SK-N-SH (cell line): ENCODE results near the gene GALNTL6. TPM values are rescaled to one million over a fixed set of nuclear protein-coding genes. Genes with fewer than 3 reads are reported as not detected.
A peak's percentile ranks its signal among the peaks of the same experiment; 100 is the strongest.

ENCODE experiments used
- CTCF ChIA-PET: fragments of 300-600, 350-600 bp; formaldehyde crosslinking; extraction: SDS; loops from one replicate; lab custom pipeline; 2021; lab: Yijun Ruan, JAX
- POLR2A ChIA-PET: fragments of 350-600 bp; sonication (Branson Sonifier 250); formaldehyde crosslinking; extraction: SDS; loops from one replicate; lab custom pipeline; 2020; ENCODE audit warnings: antibody characterized with exemption, inconsistent platforms; lab: Yijun Ruan, JAX
- DNase-seq: peaks from one replicate; pipeline ENCODE4 v3.0.0; 2012
- H2AFZ ChIP-seq: fragments of 200-600 bp; sonication (generic); 2 replicates; pipeline ENCODE4 v1.8.1; 2016; ENCODE audit warnings: antibody characterized with exemption, mild to moderate bottlenecking, low read depth
- H3F3A ChIP-seq: fragments of 200-600 bp; sonication (generic); replicated peaks from 2 replicates; pipeline ENCODE3; 2016; ENCODE audit warnings: antibody characterized with exemption, mild to moderate bottlenecking; ENCODE audit not compliant: insufficient read depth
- H3K27ac ChIP-seq, 2 experiments: fragments of 200-500 bp in 1 of 2; fragments of 200-600 bp in 1 of 2; sonication (Bioruptor generic) in 1 of 2; sonication (generic), shearing (Covaris generic) in 1 of 2; 2 replicates each; pipeline versions ENCODE4 v1.5.1 to v1.6.1; 2014 to 2016; ENCODE audit warnings: low read depth in 2 of 2, inconsistent platforms in 1 of 2, low read length in 1 of 2, mild to moderate bottlenecking in 1 of 2, mixed read lengths in 1 of 2
- H3K27me3 ChIP-seq: fragments of 200-600 bp; sonication (generic), shearing (Covaris generic); 2 replicates; pipeline ENCODE4 v1.6.1; 2016; ENCODE audit warnings: mixed run types; ENCODE audit not compliant: insufficient read depth
- H3K36me3 ChIP-seq, 2 experiments: fragments of 200-500 bp in 1 of 2; fragments of 200-600 bp in 1 of 2; sonication (Bioruptor generic) in 1 of 2; sonication (generic) in 1 of 2; replicated peaks in 1 of 2; 2 replicates each; pipeline versions ENCODE3 to v1.5.1; 2014 to 2016; ENCODE audit warnings: low read length in 1 of 2, mild to moderate bottlenecking in 1 of 2; ENCODE audit not compliant: insufficient read depth in 2 of 2, control insufficient read depth in 1 of 2
- H3K4me1 ChIP-seq, 2 experiments: fragments of 200-500 bp in 1 of 2; fragments of 200-600 bp in 1 of 2; sonication (Bioruptor generic) in 1 of 2; sonication (generic), shearing (Covaris generic) in 1 of 2; 2 replicates each; pipeline versions ENCODE4 v1.5.1 to v1.6.1; 2014 to 2016; ENCODE audit warnings: low read depth in 1 of 2, low read length in 1 of 2, mixed run types in 1 of 2; ENCODE audit not compliant: insufficient read depth in 2 of 2, control insufficient read depth in 1 of 2
- H3K4me2 ChIP-seq: fragments of 200-600 bp; sonication (generic), shearing (Covaris generic); 2 replicates; pipeline ENCODE4 v1.6.1; 2017; ENCODE audit warnings: mixed run types
- H3K4me3 ChIP-seq, 2 experiments: fragments of 200-500 bp in 1 of 2; fragments of 200-600 bp in 1 of 2; sonication (Bioruptor generic) in 1 of 2; sonication (generic), shearing (Covaris generic) in 1 of 2; 2 replicates each; pipeline versions ENCODE4 v1.5.1 to v1.8.1; 2014 to 2016; ENCODE audit warnings: low read depth in 2 of 2, inconsistent platforms in 1 of 2, low read length in 1 of 2, mild to moderate bottlenecking in 1 of 2, mixed read lengths in 1 of 2, moderate library complexity in 1 of 2
- H3K79me2 ChIP-seq: fragments of 200-600 bp; sonication (generic); 2 replicates; pipeline ENCODE4 v1.8.1; 2017; ENCODE audit warnings: mild to moderate bottlenecking; ENCODE audit not compliant: insufficient read depth
- H3K9ac ChIP-seq: fragments of 200-600 bp; sonication (generic); 2 replicates; pipeline ENCODE4 v1.6.1; 2017; ENCODE audit warnings: mixed run types
- H3K9me2 ChIP-seq: fragments of 200-600 bp; sonication (generic); 2 replicates; pipeline ENCODE4 v1.6.1; 2017; ENCODE audit warnings: mixed run types
- H3K9me3 ChIP-seq: fragments of 200-600 bp; sonication (generic); 2 replicates; pipeline ENCODE4 v1.6.1; 2017; ENCODE audit warnings: mixed run types, mild to moderate bottlenecking, moderate library complexity
- H4K20me1 ChIP-seq: fragments of 200-600 bp; sonication (generic); 2 replicates; pipeline ENCODE4 v1.6.1; 2017; ENCODE audit warnings: mild to moderate bottlenecking, mixed run types; ENCODE audit not compliant: insufficient read depth
- EP300 ChIP-seq, 2 experiments: IDR thresholded peaks; 2 replicates each; pipeline versions ENCODE4 v1.4.0 to v1.6.1; 2012; ENCODE audit warnings: borderline replicate concordance in 1 of 2, low read depth in 1 of 2, low read length in 1 of 2
- EZH2phosphoT487 ChIP-seq: fragments of 200-600 bp; sonication (generic); IDR thresholded peaks from 2 replicates; pipeline ENCODE4 v1.6.1; 2017; ENCODE audit warnings: low read depth, mixed run types, mild to moderate bottlenecking, antibody characterized with exemption, moderate library complexity, borderline replicate concordance
- FOSL2 ChIP-seq: IDR thresholded peaks from 2 replicates; pipeline ENCODE4 v1.4.0; 2012; ENCODE audit warnings: low read depth, mild to moderate bottlenecking, moderate library complexity, borderline replicate concordance
- FOXJ3 ChIP-seq: sonication (generic); formaldehyde crosslinking; IDR thresholded peaks from 2 replicates; pipeline ENCODE4 v1.5.1; 2020; ENCODE audit warnings: mild to moderate bottlenecking, missing genetic modification reagents
- GATA2 ChIP-seq: sonication (generic); formaldehyde crosslinking; IDR thresholded peaks from 2 replicates; pipeline ENCODE4 v1.5.0; 2020; ENCODE audit warnings: mild to moderate bottlenecking, missing genetic modification reagents
- JUND ChIP-seq: IDR thresholded peaks from 2 replicates; pipeline ENCODE4 v1.4.0; 2012
- MAX ChIP-seq: IDR thresholded peaks from 2 replicates; pipeline ENCODE4 v1.4.0; 2012; ENCODE audit warnings: low read depth
- MEF2A ChIP-seq: IDR thresholded peaks from 2 replicates; pipeline ENCODE4 v1.4.0; 2012; ENCODE audit warnings: low read depth, borderline replicate concordance
- MXI1 ChIP-seq: IDR thresholded peaks from 2 replicates; pipeline ENCODE4 v1.6.1; 2012; ENCODE audit warnings: mild to moderate bottlenecking, low read depth, low read length, improper control_type of control experiment
- PBX3 ChIP-seq: IDR thresholded peaks from 2 replicates; pipeline ENCODE4; 2012
- RAD21 ChIP-seq: IDR thresholded peaks from 2 replicates; pipeline ENCODE4 v1.6.1; 2012; ENCODE audit warnings: mild to moderate bottlenecking, low read length
- RCOR1 ChIP-seq: fragments of 150-350 bp; IDR thresholded peaks from 2 replicates; pipeline ENCODE4 v1.6.1; 2017; ENCODE audit warnings: antibody characterized with exemption, low read length
- RFX5 ChIP-seq: IDR thresholded peaks from 2 replicates; pipeline ENCODE4 v1.6.1; 2012; ENCODE audit warnings: mild to moderate bottlenecking, improper control_type of control experiment, low read length
- RXRA ChIP-seq: IDR thresholded peaks from 2 replicates; pipeline ENCODE4 v1.4.0; 2012; ENCODE audit warnings: low read depth, mild to moderate bottlenecking, borderline replicate concordance
- TAF1 ChIP-seq: IDR thresholded peaks from 2 replicates; pipeline ENCODE4 v1.6.1; 2012; ENCODE audit warnings: low read depth, mild to moderate bottlenecking, low read length, moderate library complexity, borderline replicate concordance
- TCF12 ChIP-seq: IDR thresholded peaks from 2 replicates; pipeline ENCODE4 v1.4.0; 2012
- YY1 ChIP-seq: IDR thresholded peaks from 2 replicates; pipeline ENCODE4 v1.4.0; 2012; ENCODE audit warnings: low read depth, mild to moderate bottlenecking
- WGBS: methylation state at CpG from one replicate; pipeline ENCODE4 v1.1.6; 2017; ENCODE audit warnings: low lambda C conversion rate; 5-methylcytosine and 5-hydroxymethylcytosine counted together
- polyA plus RNA-seq, 3 experiments: library from polyadenylated mRNA; depleted of rRNA; stranded (reverse); fragments of >200 nt; gene quantifications; 2 replicates each; pipeline ENCODE4 v1.2.3, GENCODE V29; 2012
- TF ChIP-seq, protein P1 (sequence below): IDR thresholded peaks from 2 replicates; pipeline ENCODE4 v1.4.0; 2012; ENCODE audit warnings: low read depth, borderline replicate concordance
- TF ChIP-seq, protein P2 (sequence below): IDR thresholded peaks from 2 replicates; pipeline ENCODE4 v1.6.1; 2012; ENCODE audit warnings: mild to moderate bottlenecking, low read depth, low read length, moderate library complexity
- TF ChIP-seq, protein P3 (sequence below): IDR thresholded peaks from 2 replicates; pipeline ENCODE4 v1.4.0; 2012; ENCODE audit warnings: low read depth, borderline replicate concordance

GALNTL6 gene
- polyA plus RNA-seq, 1 of the 3 experiments (the other 2 are of a cell fraction) = 0.07 TPM

DNA sequence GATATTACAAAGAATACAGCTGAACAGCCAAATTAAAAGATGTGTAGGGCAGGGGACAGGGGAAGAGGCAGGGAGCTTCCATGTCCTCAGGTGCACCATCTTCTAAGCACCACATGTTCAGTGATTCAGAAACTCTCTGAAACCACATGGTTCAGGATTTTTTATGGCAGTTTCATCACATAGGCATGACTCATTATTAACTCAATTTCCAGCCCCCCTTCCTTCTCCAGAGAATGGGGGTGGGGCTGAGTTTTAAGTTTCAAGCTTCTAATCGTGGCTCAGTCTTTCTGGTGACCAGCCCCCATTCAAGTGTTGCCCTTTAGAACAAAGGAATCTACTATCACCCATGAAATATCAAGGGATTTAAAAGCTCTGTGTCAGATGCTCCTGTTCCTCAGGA is 1037.6 kb downstream of the GALNTL6 start:
- TF ChIP-seq FOXJ3 (CRISPR knock-in tag) (no peak), MEF2A (no peak), RAD21 (no peak), EZH2phosphoT487 (no peak), PBX3 (peak; percentile 36; the same call in 1 of the 2 replicates), TCF12 (peak; percentile 82), YY1 (no peak), TAF1 (no peak; the same call in 1 of the 2 replicates), RFX5 (no peak), EP300 (IDR thresholded peaks at IDR 0.05; ENCODE audit: borderline replicate concordance in 1 of 2, low read depth in 1 of 2, low read length in 1 of 2) (peak in 1 of 2 experiments; percentile 68; a peak in 1 of 4 replicates), MAX (peak; percentile 85), RXRA (0 out of 2 replicates have a peak, but pooled peaks have one; percentile 8), RCOR1 (no peak), GATA2 (CRISPR knock-in tag) (no peak), MXI1 (no peak), FOSL2 (peak; percentile 89), JUND (peak; percentile 83)
- TF ChIP-seq, protein P1, sequence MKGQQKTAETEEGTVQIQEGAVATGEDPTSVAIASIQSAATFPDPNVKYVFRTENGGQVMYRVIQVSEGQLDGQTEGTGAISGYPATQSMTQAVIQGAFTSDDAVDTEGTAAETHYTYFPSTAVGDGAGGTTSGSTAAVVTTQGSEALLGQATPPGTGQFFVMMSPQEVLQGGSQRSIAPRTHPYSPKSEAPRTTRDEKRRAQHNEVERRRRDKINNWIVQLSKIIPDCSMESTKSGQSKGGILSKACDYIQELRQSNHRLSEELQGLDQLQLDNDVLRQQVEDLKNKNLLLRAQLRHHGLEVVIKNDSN = peak; percentile 55; the same call in 1 of the 2 replicates
- TF ChIP-seq, protein P2, sequence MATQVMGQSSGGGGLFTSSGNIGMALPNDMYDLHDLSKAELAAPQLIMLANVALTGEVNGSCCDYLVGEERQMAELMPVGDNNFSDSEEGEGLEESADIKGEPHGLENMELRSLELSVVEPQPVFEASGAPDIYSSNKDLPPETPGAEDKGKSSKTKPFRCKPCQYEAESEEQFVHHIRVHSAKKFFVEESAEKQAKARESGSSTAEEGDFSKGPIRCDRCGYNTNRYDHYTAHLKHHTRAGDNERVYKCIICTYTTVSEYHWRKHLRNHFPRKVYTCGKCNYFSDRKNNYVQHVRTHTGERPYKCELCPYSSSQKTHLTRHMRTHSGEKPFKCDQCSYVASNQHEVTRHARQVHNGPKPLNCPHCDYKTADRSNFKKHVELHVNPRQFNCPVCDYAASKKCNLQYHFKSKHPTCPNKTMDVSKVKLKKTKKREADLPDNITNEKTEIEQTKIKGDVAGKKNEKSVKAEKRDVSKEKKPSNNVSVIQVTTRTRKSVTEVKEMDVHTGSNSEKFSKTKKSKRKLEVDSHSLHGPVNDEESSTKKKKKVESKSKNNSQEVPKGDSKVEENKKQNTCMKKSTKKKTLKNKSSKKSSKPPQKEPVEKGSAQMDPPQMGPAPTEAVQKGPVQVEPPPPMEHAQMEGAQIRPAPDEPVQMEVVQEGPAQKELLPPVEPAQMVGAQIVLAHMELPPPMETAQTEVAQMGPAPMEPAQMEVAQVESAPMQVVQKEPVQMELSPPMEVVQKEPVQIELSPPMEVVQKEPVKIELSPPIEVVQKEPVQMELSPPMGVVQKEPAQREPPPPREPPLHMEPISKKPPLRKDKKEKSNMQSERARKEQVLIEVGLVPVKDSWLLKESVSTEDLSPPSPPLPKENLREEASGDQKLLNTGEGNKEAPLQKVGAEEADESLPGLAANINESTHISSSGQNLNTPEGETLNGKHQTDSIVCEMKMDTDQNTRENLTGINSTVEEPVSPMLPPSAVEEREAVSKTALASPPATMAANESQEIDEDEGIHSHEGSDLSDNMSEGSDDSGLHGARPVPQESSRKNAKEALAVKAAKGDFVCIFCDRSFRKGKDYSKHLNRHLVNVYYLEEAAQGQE = 0 out of 2 replicates have a peak, but pooled peaks have one; percentile 15
- TF ChIP-seq, protein P3, sequence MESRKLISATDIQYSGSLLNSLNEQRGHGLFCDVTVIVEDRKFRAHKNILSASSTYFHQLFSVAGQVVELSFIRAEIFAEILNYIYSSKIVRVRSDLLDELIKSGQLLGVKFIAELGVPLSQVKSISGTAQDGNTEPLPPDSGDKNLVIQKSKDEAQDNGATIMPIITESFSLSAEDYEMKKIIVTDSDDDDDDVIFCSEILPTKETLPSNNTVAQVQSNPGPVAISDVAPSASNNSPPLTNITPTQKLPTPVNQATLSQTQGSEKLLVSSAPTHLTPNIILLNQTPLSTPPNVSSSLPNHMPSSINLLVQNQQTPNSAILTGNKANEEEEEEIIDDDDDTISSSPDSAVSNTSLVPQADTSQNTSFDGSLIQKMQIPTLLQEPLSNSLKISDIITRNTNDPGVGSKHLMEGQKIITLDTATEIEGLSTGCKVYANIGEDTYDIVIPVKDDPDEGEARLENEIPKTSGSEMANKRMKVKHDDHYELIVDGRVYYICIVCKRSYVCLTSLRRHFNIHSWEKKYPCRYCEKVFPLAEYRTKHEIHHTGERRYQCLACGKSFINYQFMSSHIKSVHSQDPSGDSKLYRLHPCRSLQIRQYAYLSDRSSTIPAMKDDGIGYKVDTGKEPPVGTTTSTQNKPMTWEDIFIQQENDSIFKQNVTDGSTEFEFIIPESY = 0 out of 2 replicates have a peak, but pooled peaks have one; percentile 22
- ChIA-PET POLR2A (no interaction called here), CTCF (no interaction called here)
- H3K36me3 ChIP-seq = no peaks in the 10 kb centered on the region
- no peaks in the 10 kb centered on the region for H3K27me3 ChIP-seq
- no peaks in the 10 kb centered on the region for H3K9me2 ChIP-seq
- WGBS = 13% methylated on average over 1 of the region's 1 CpG
- H3K9ac ChIP-seq = no peak overlapping the region
- H2AFZ ChIP-seq = peak overlapping the region; percentile 37; the same call in 1 of the 2 replicates
- no peaks in the 10 kb centered on the region for H3F3A ChIP-seq
- H3K27ac ChIP-seq = no peak overlapping the region
- H3K4me3 ChIP-seq = no peak overlapping the region
- H3K79me2 ChIP-seq = no peaks in the 10 kb centered on the region
- DNase-seq = no peak
- H3K4me2 ChIP-seq = no peak overlapping the region; the same call in 1 of the 2 replicates
- H4K20me1 ChIP-seq = no peaks in the 10 kb centered on the region
- H3K4me1 ChIP-seq = peaks cover 0 to 7% of the 10 kb centered on the region in 2 experiments; a peak in 1 of 4 replicates
- no peaks in the 10 kb centered on the region for H3K9me3 ChIP-seq
